ENCODE measurements around the gene UBASH3B. TPM values are rescaled to one million over a fixed set of nuclear protein-coding genes. Genes with fewer than 3 reads are reported as not detected.
"Not testable (repeated sequence)": the region's sequence is repeated elsewhere in the genome, so short reads cannot be mapped to it uniquely, and the experiment has no call there.

UBASH3B gene
- total RNA-seq, 1 donor from 2014 or later: 32.3 TPM

- no peak for DNase-seq (ENCODE audit: low read depth, low spot score)
Observed at GRCh38 chr11:122807731-122808477, 152.4 kb downstream of the UBASH3B start.

GRCh38 chr11:122808478-122808869 is 153.0 kb downstream of the UBASH3B start:
- DNase-seq (ENCODE audit: low read depth, low spot score): no peak

- no peak for DNase-seq (ENCODE audit: low read depth, low spot score)
Observed at GRCh38 chr11:122809866-122810265, 154.3 kb downstream of the UBASH3B start.

GRCh38 chr11:122811721-122812120 is 156.2 kb downstream of the UBASH3B start:
- no peak for DNase-seq (ENCODE audit: low read depth, low spot score)

GRCh38 chr11:122812638-122813037 is 157.1 kb downstream of the UBASH3B start:
- DNase-seq (ENCODE audit: low read depth, low spot score): no peak

GRCh38 chr11:122813176-122813893 is 157.8 kb downstream of the UBASH3B start:
- no peak for DNase-seq (ENCODE audit: low read depth, low spot score)

GRCh38 chr11:122813894-122814270 is 158.4 kb downstream of the UBASH3B start:
- no peak for DNase-seq (ENCODE audit: low read depth, low spot score)

GRCh38 chr11:122814401-122814800 is 158.9 kb downstream of the UBASH3B start:
- no peak for DNase-seq (ENCODE audit: low read depth, low spot score)

GRCh38 chr11:122815900-122816299 is 160.4 kb downstream of the UBASH3B start:
- DNase-seq (ENCODE audit: low read depth, low spot score): no peak

- peak; percentile 15 for DNase-seq (ENCODE audit: low read depth, low spot score)
Observed at GRCh38 chr11:122816761-122817520, 161.4 kb downstream of the UBASH3B start.

GRCh38 chr11:122820158-122820557 is 164.6 kb downstream of the UBASH3B start:
- no peak for DNase-seq (ENCODE audit: low read depth, low spot score)

GRCh38 chr11:122821169-122821568 is 165.6 kb downstream of the UBASH3B start:
- no peak for DNase-seq (ENCODE audit: low read depth, low spot score)

- DNase-seq (ENCODE audit: low read depth, low spot score): no peak
Observed at GRCh38 chr11:122822241-122822640, 166.7 kb downstream of the UBASH3B start.

GRCh38 chr11:122823564-122823963 is 168.0 kb downstream of the UBASH3B start:
- no peak for DNase-seq (ENCODE audit: low read depth, low spot score)

- DNase-seq (ENCODE audit: low read depth, low spot score): not testable (repeated sequence)
Observed at GRCh38 chr11:122829371-122829770, 173.8 kb downstream of the UBASH3B start.

- DNase-seq (ENCODE audit: low read depth, low spot score): not testable (repeated sequence)
Observed at GRCh38 chr11:122832297-122832696, 176.8 kb downstream of the UBASH3B start.

GRCh38 chr11:122832721-122833470 is 177.4 kb downstream of the UBASH3B start:
- DNase-seq (ENCODE audit: low read depth, low spot score): no peak

GRCh38 chr11:122833846-122834464 is 178.4 kb downstream of the UBASH3B start:
- no peak for DNase-seq (ENCODE audit: low read depth, low spot score)

GRCh38 chr11:122836916-122837315 is 181.4 kb downstream of the UBASH3B start:
- no peak for DNase-seq (ENCODE audit: low read depth, low spot score)

- DNase-seq (ENCODE audit: low read depth, low spot score): no peak
Observed at GRCh38 chr11:122837528-122838346, 182.2 kb downstream of the UBASH3B start.

Measured in pulmonary artery endothelial cell (primary cell).